Common myeloid progenitor, CD34-positive (primary cell): Measurements from ENCODE around the gene NCOA7.
"Not testable (repeated sequence)": the region's sequence is repeated elsewhere in the genome, so short reads cannot be mapped to it uniquely, and the experiment has no call there.

Experiments used
- CTCF ChIA-PET: fragments of 350-600 bp; sonication (Branson Sonifier 250); formaldehyde crosslinking; loops from one replicate; lab custom pipeline; 2021; ENCODE audit warnings: antibody characterized with exemption; lab: Charles Lee
- POLR2A ChIA-PET: fragments of 350-600 bp; sonication (Branson Sonifier 250); formaldehyde crosslinking; loops from one replicate; lab custom pipeline; 2021; ENCODE audit warnings: antibody characterized with exemption; lab: Charles Lee
- DNase-seq, 3 donors: peaks; one replicate each; pipeline versions ENCODE4 v3.0.0 to v3.0.0-alpha.2; 2013
- H3K27ac ChIP-seq, 2 experiments: 1 replicate in 1 of 2; 2 replicates in 1 of 2; pipeline ENCODE4 v1.7.0; 2013; ENCODE audit warnings: inconsistent platforms in 2 of 2, low read length in 2 of 2, mild to moderate bottlenecking in 2 of 2, low read depth in 1 of 2, moderate library complexity in 1 of 2; ENCODE audit not compliant: severe bottlenecking in 2 of 2, insufficient read depth in 1 of 2, poor library complexity in 1 of 2
- H3K27me3 ChIP-seq, 5 experiments: replicated peaks in 2 of 5; 1 replicate in 3 of 5; 2 replicates in 2 of 5; pipeline versions ENCODE4 v1.6.1 to v1.7.0; 2013; ENCODE audit warnings: low read length in 4 of 5, mild to moderate bottlenecking in 2 of 5, moderate library complexity in 2 of 5, inconsistent platforms in 1 of 5; ENCODE audit not compliant: insufficient read depth in 5 of 5, control insufficient read depth in 4 of 5
- H3K36me3 ChIP-seq, 4 experiments: 1 replicate in 2 of 4; 2 replicates in 2 of 4; pipeline versions ENCODE4 v1.6.1 to v1.7.0; 2013; ENCODE audit warnings: low read length in 3 of 4, control low read depth in 1 of 4, mild to moderate bottlenecking in 1 of 4; ENCODE audit not compliant: control insufficient read depth in 4 of 4, insufficient read depth in 4 of 4
- H3K4me1 ChIP-seq, 4 experiments: 1 replicate in 3 of 4; 2 replicates in 1 of 4; pipeline versions ENCODE4 v1.6.1 to v1.7.1; 2013; ENCODE audit warnings: low read length in 3 of 4, mild to moderate bottlenecking in 3 of 4, control low read depth in 1 of 4, inconsistent platforms in 1 of 4, moderate library complexity in 1 of 4; ENCODE audit not compliant: control insufficient read depth in 4 of 4, insufficient read depth in 4 of 4; ENCODE audit errors: control extremely low read depth in 1 of 4
- H3K4me3 ChIP-seq, 7 experiments: 1 replicate in 4 of 7; 2 replicates in 3 of 7; pipeline versions ENCODE4 v1.5.1 to v1.7.0; 2013; ENCODE audit warnings: mild to moderate bottlenecking in 7 of 7, low read length in 6 of 7, moderate library complexity in 6 of 7, inconsistent platforms in 2 of 7, low read depth in 2 of 7, control low read depth in 1 of 7; ENCODE audit not compliant: insufficient read depth in 4 of 7, control insufficient read depth in 1 of 7; ENCODE audit errors: extremely low read depth in 1 of 7
- H3K9me3 ChIP-seq, 5 experiments: 1 replicate in 4 of 5; 2 replicates in 1 of 5; pipeline versions ENCODE4 v1.6.1 to v1.7.1; 2013; ENCODE audit warnings: low read length in 4 of 5, mild to moderate bottlenecking in 2 of 5, inconsistent platforms in 1 of 5, low read depth in 1 of 5, moderate library complexity in 1 of 5; ENCODE audit not compliant: control insufficient read depth in 4 of 5, insufficient read depth in 2 of 5; ENCODE audit errors: control extremely low read depth in 1 of 5
- whole genome bisulfite sequencing: methylation state at CpG from one replicate; pipeline ENCODE4 v1.1.5; 2013; ENCODE audit not compliant: insufficient coverage; 5-methylcytosine and 5-hydroxymethylcytosine counted together

The NCOA7 gene

DNA sequence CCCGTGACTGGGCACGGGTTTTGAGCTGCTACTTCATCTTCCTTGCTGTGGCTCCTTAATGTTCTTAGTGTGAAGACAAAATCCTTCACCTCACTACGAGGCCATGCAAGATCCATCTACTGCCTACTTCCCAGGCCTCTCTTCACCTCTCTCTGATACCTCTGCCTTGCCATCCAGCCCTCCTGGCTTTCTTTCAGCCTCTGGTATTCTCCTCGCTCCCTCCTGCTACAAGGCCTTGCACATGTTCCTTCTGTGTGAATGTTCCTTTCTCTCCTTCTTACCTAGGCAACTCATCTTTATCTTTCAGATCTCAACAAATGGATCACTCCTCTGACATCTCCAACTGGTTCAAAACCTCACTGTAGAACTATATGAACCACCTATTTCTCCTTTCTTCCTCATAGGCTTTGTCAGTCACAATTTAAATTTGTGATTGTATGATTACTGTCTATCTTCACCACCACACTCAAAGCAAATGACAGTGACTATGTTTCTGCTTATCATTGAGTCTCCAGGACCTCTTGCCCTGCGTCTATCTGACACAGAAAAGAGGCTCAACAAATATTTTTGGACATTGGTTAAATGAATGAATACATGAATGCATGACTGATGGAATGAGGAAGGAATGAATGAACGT is 21.5 kb upstream of the NCOA7 start:
- ChIA-PET POLR2A (no interaction called here), CTCF (interaction anchor here (1.0 to 6.4 kb wide), 6 partner anchors 10 to 458 kb away, joined by 3 to 70 read pairs (median 6); no protein-coding TSS in a partner anchor)
- H3K27me3 ChIP-seq: peaks cover 0 to 18% (median 5%) of the 10 kb centered on the region in 5 experiments
- no peak overlapping the region for H3K4me3 ChIP-seq
- H3K27ac ChIP-seq: no peak overlapping the region
- WGBS: 76% methylated on average over 5 of the region's 6 CpGs
- DNase-seq: no peak
- H3K4me1 ChIP-seq: no peaks in the 10 kb centered on the region
- H3K36me3 ChIP-seq: no peaks in the 10 kb centered on the region
- no peaks in the 10 kb centered on the region for H3K9me3 ChIP-seq

DNA sequence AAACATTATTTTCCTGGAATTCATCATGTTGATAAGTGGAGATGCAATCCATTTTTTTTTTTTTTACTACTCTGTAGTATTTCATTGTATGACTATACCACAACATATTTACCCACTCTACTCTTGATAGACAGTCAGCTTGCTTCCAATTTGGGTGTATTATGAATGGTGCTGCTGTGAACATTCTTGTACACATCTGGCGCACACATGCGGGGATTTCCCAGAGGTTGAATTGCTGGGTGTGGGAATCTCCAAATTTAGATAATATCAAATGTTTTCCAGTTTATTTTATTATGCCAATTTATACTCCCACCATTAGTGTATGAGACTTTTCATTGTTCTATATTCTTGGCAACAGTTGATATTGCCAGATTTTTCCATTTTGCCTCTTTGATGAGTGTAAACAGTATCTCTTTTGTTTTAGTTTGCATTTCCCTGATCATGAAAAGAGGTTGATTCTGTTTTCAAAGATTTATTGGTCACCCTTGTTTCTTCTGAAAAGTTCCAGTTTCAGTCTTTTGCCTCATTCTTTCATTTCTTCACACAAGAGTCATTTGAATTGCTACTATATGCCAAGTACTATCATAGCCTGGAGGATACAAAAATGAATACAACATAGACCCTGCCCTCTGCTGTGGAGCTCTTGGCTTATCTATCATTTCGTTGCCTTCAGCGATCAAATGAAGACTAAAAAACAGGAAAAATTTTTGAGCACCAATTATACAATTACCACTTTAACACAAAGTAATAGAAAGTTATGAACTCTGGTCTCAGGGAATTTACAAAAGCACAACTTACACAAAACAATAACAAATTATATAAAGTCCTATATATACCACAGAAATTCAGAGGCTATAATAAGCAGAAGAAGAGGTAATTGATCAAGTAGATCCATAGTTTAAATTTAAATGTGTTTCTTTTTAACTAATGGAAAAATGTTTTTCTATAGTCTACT is 17.1 kb upstream of the NCOA7 start:
- ChIA-PET CTCF (no interaction called here), POLR2A (no interaction called here)
- H3K4me1 ChIP-seq: no peaks in the 10 kb centered on the region
- no peak overlapping the region for H3K4me3 ChIP-seq
- peaks cover 0 to 4% (median 0%) of the 10 kb centered on the region in 5 experiments for H3K27me3 ChIP-seq
- DNase-seq: no peak
- H3K36me3 ChIP-seq: no peaks in the 10 kb centered on the region
- no peak overlapping the region for H3K27ac ChIP-seq
- no peaks in the 10 kb centered on the region for H3K9me3 ChIP-seq
- 100% methylated on average over 2 of the region's 4 CpGs for WGBS

DNA sequence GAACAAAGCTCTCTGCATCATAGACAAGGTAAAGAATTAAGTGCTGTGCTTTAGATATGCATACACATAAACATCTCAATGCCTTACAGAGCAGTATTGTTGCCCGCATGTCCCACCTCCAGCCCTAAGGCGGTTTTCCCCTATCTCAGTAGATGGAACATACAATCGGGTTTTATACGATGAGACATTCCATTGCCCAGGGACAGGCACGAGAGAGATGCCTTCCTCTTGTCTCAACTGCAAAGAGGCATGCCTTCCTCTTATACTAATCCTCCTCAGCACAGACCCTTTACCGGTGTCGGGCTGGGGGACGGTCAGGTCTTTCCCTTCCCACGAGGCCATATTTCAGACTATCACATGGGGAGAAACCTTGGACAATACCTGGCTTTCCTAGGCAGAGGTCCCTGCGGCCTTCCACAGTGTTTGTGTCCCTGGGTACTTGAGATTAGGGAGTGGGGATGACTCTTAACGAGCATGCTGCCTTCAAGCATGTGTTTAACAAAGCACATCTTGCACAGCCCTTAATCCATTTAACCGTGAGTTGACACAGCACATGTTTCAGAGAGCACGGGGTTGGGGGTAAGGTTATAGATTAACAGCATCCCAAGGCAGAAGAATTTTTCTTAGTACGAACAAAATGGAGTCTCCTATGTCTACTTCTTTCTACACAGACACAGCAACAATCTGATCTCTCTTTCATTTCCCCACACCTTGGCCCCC is 14.5 kb upstream of the NCOA7 start:
- H3K27ac ChIP-seq, POLR2A ChIA-PET, H3K36me3 ChIP-seq, H3K9me3 ChIP-seq, DNase-seq, H3K4me1 ChIP-seq, H3K4me3 ChIP-seq, H3K27me3 ChIP-seq: not testable (repeated sequence)
- WGBS: 100% methylated on average over 3 of the region's 14 CpGs
- CTCF ChIA-PET: interaction anchor here (1.0 kb wide), 1 partner anchor 22 kb away, joined by 4 read pairs; no protein-coding TSS in a partner anchor

DNA sequence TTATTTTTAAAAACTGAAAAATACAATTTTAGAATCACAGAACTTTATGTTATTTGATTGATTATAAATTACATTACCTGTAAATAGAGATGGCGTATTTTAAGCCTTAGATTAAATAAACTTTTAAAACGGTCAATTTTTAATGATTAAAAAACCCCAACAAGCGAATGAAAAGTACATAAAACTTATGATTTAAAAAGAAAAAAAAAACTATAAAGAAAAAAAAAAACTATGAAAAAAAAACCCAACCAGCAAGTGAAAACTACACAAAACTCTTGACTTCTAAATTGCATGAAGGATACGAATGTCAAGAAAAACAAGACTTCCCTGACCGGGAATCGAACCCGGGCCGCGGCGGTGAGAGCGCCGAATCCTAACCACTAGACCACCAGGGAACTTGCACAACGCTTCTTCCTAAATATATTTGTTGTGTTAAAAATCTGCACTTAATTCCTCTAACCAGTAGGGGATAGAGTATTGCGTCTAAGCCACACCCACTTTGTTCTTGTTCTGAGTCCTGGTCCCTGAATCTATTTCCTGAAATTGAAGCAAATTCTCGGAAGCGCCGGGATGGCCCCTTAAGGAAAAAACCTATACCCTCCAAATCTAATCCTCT is 10.7 kb upstream of the NCOA7 start:
- no peaks in the 10 kb centered on the region for H3K27me3 ChIP-seq
- H3K4me1 ChIP-seq: peaks cover 3 to 20% (median 11%) of the 10 kb centered on the region in 4 experiments
- ChIA-PET POLR2A (interaction anchor here (1.3 to 1.5 kb wide), 2 partner anchors 9 to 11 kb away, joined by 4 to 5 read pairs; partner anchors contain the start of gene NCOA7), CTCF (interaction anchor here (0.6 to 13.3 kb wide), 11 partner anchors 10 to 470 kb away, joined by 3 to 204 read pairs (median 5); partner anchors contain the start of genes HINT3, NCOA7 and TRMT11)
- H3K27ac ChIP-seq: peak overlapping the region; percentile 87 to 94
- H3K4me3 ChIP-seq: peak overlapping the region in 6 of 7 experiments; percentile 80 to 100 (median 98)
- no peaks in the 10 kb centered on the region for H3K36me3 ChIP-seq
- DNase-seq: peak; percentile 91 to 95 (median 94)
- no peaks in the 10 kb centered on the region for H3K9me3 ChIP-seq
- WGBS: 0% methylated on average over 3 of the region's 17 CpGs

DNA sequence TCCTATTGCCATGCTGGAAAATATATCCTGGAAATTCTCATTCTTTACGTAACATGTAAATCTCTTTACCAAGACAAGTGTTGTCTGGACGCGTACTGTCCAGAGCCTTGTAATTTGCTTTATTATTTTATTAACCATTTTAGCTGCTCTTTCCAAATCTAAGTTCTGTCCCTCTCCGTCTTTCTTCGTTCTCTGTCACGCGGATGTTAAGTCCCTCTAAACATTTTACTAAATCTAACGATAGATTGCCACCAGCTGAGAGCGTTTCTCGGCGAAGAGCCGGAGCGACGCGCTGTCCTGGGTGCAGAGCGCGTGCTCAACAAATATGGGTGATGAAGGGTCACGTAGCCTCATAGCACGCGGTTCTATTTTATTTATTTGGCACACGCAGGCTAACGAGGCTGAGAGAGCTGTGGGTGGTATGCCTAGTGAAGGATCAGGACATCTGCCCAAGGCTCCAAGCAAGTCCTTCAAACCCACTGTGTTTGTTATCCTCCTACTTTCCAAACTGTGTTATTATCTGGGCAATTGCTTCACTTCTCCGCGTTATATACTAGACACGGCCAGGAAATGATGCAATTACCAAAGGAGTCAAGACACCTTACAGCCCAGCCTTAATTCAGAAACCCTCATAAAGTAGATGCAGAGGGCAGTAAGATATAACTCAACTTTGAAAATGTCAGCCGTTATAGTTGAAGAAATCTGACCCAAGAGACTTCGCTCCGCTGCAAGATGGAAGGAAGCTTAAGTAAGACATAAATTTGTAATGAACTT is 10.0 kb upstream of the NCOA7 start:
- peak overlapping the region; percentile 80 to 100 (median 97) for H3K4me3 ChIP-seq
- POLR2A ChIA-PET: interaction anchor here (1.3 to 1.5 kb wide), 2 partner anchors 9 to 10 kb away, joined by 4 to 5 read pairs; partner anchors contain the start of gene NCOA7

More for the DNA sequence above, 10.0 kb upstream of the NCOA7 start:
- Histone ChIP-seq H3K4me1 (peaks cover 3 to 20% (median 11%) of the 10 kb centered on the region in 4 experiments), H3K27ac (peak overlapping the region; percentile 87 to 94), H3K27me3 (no peaks in the 10 kb centered on the region), H3K36me3 (no peaks in the 10 kb centered on the region), H3K9me3 (no peaks in the 10 kb centered on the region)
- CTCF ChIA-PET: interaction anchor here (0.6 to 13.3 kb wide), 20 partner anchors 10 to 469 kb away, joined by 3 to 204 read pairs (median 5); partner anchors contain the start of genes HINT3, NCOA7 and TRMT11
- DNase-seq: peak; percentile 75 to 89 (median 87)
- 0% methylated on average over 22 of the region's 28 CpGs for WGBS
